DMS 273 (cell line): ENCODE data around the gene NLGN1.

ENCODE experiments used
- DNase-seq: peaks from one replicate; lab custom pipeline; 2025; ENCODE audit not compliant: unreplicated experiment; lab: John Stamatoyannopoulos, UW

The NLGN1 gene

GRCh38 chr3:174060431-174060830 lies 662.9 kb downstream of the NLGN1 start:
- DNase-seq: no peak

- peak; percentile 27 for DNase-seq
Measured at GRCh38 chr3:174061162-174061561, 663.6 kb downstream of the NLGN1 start.

- peak; percentile 85 for DNase-seq
Measured at GRCh38 chr3:174061731-174062130, 664.2 kb downstream of the NLGN1 start.

- peak; percentile 19 for DNase-seq
Measured at GRCh38 chr3:174062923-174063322, 665.4 kb downstream of the NLGN1 start.

- DNase-seq: no peak
Measured at GRCh38 chr3:174068035-174068434, 670.5 kb downstream of the NLGN1 start.

GRCh38 chr3:174072675-174073074 lies 675.1 kb downstream of the NLGN1 start:
- DNase-seq: no peak

- DNase-seq: no peak
Measured at GRCh38 chr3:174083706-174084105, 686.2 kb downstream of the NLGN1 start.

- no peak for DNase-seq
Measured at GRCh38 chr3:174089592-174089991, 692.0 kb downstream of the NLGN1 start.

- no peak for DNase-seq
Measured at GRCh38 chr3:174094669-174095068, 697.1 kb downstream of the NLGN1 start.

- no peak for DNase-seq
Measured at GRCh38 chr3:174097686-174098085, 700.1 kb downstream of the NLGN1 start.

GRCh38 chr3:174098746-174099145 lies 701.2 kb downstream of the NLGN1 start:
- DNase-seq: no peak

GRCh38 chr3:174099724-174100123 lies 702.2 kb downstream of the NLGN1 start:
- peak; percentile 30 for DNase-seq

- no peak for DNase-seq
Measured at GRCh38 chr3:174100744-174101143, 703.2 kb downstream of the NLGN1 start.

- no peak for DNase-seq
Measured at GRCh38 chr3:174101244-174101643, 703.7 kb downstream of the NLGN1 start.

- DNase-seq: no peak
Measured at GRCh38 chr3:174102274-174102673, 704.7 kb downstream of the NLGN1 start.

GRCh38 chr3:174102866-174103265 lies 705.3 kb downstream of the NLGN1 start:
- DNase-seq: no peak

GRCh38 chr3:174110761-174111160 lies 713.2 kb downstream of the NLGN1 start:
- DNase-seq: no peak

GRCh38 chr3:174111776-174112175 lies 714.2 kb downstream of the NLGN1 start:
- no peak for DNase-seq

- DNase-seq: no peak
Measured at GRCh38 chr3:174116421-174116820, 718.9 kb downstream of the NLGN1 start.

GRCh38 chr3:174120997-174121396 lies 723.5 kb downstream of the NLGN1 start:
- no peak for DNase-seq

- no peak for DNase-seq
Measured at GRCh38 chr3:174122411-174122810, 724.9 kb downstream of the NLGN1 start.

GRCh38 chr3:174125267-174125824 lies 727.8 kb downstream of the NLGN1 start:
- peak; percentile 73 for DNase-seq

- DNase-seq: no peak
Measured at GRCh38 chr3:174126990-174127758, 729.6 kb downstream of the NLGN1 start.
